Erythroblast (primary cell): ENCODE data around the gene SMIM10L2A.
"Not testable (repeated sequence)": the region's sequence is repeated elsewhere in the genome, so short reads cannot be mapped to it uniquely, and the experiment has no call there.

Source experiments
- DNase-seq, 2 experiments: peaks; one replicate each; lab custom pipeline; 2025; lab: John Stamatoyannopoulos, UW
- GATA1 ChIP-seq: IDR thresholded peaks from 2 replicates; pipeline ENCODE4 v1.6.1; 2011; ENCODE audit warnings: low read depth, mild to moderate bottlenecking, control low read depth, low read length, moderate library complexity
- POLR2A ChIP-seq: IDR thresholded peaks from 2 replicates; pipeline ENCODE4 v1.6.1; 2011; ENCODE audit warnings: mild to moderate bottlenecking, low read length

SMIM10L2A gene

GRCh38 chrX:135408794-135409193, 12.9 kb upstream of the SMIM10L2A start:
- no peak for TF ChIP-seq GATA1
- TF ChIP-seq POLR2A: no peak
- DNase-seq: no peak

GRCh38 chrX:135410861-135411627, 10.7 kb upstream of the SMIM10L2A start:
- DNase-seq: no peak
- TF ChIP-seq POLR2A (no peak), GATA1 (no peak)

- no peak for DNase-seq
- TF ChIP-seq POLR2A (no peak), GATA1 (no peak)
Observed at GRCh38 chrX:135411893-135412292, 9.9 kb upstream of the SMIM10L2A start.

GRCh38 chrX:135416546-135416945, 5.2 kb upstream of the SMIM10L2A start:
- no peak for DNase-seq
- TF ChIP-seq POLR2A: no peak
- no peak for TF ChIP-seq GATA1

- no peak for DNase-seq
- TF ChIP-seq GATA1: no peak
- TF ChIP-seq POLR2A: no peak
Observed at GRCh38 chrX:135420831-135421230, 913 bp upstream of the SMIM10L2A start.

- TF ChIP-seq POLR2A: no peak
- no peak for TF ChIP-seq GATA1
- DNase-seq: peak; percentile 82 to 87
Observed at GRCh38 chrX:135421537-135421931, 210 bp upstream of the SMIM10L2A start.

GRCh38 chrX:135422810-135423168, 1.0 kb downstream of the SMIM10L2A start:
- not testable (repeated sequence) for DNase-seq

GRCh38 chrX:135423173-135423864, 1.6 kb downstream of the SMIM10L2A start:
- DNase-seq: not testable (repeated sequence)

GRCh38 chrX:135424469-135424868, 2.7 kb downstream of the SMIM10L2A start:
- no peak for DNase-seq
- TF ChIP-seq POLR2A (no peak), GATA1 (no peak)

GRCh38 chrX:135425026-135425965, 3.6 kb downstream of the SMIM10L2A start:
- TF ChIP-seq GATA1 (no peak), POLR2A (no peak)
- no peak for DNase-seq

GRCh38 chrX:135429429-135429828, 7.7 kb downstream of the SMIM10L2A start:
- DNase-seq: no peak
- TF ChIP-seq POLR2A: no peak
- TF ChIP-seq GATA1: no peak

- no peak for DNase-seq
- TF ChIP-seq POLR2A: no peak
- no peak for TF ChIP-seq GATA1
Observed at GRCh38 chrX:135431886-135432285, 10.1 kb downstream of the SMIM10L2A start.

GRCh38 chrX:135432453-135432852, 10.7 kb downstream of the SMIM10L2A start:
- no peak for DNase-seq
- TF ChIP-seq POLR2A (no peak), GATA1 (no peak)
